Activated naive CD4-positive, alpha-beta T cell treated with anti-CD3 and anti-CD28 coated beads, Interleukin-2, amount 50 U/mL, for 16 hours (primary cell): ENCODE data around the gene TP53TG3B.
"Not testable (repeated sequence)": the region's sequence is repeated elsewhere in the genome, so short reads cannot be mapped to it uniquely, and the experiment has no call there.

Source experiments
- DNase-seq: peaks from one replicate; pipeline ENCODE4 v3.0.0-alpha.2; 2020

TP53TG3B gene, protein sequence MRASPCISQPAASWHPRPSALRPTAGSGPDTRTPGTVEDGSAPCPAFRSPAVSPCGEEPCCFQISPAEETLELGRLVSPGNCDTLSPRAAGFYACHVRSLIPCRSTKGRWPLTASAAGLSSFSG

DNA sequence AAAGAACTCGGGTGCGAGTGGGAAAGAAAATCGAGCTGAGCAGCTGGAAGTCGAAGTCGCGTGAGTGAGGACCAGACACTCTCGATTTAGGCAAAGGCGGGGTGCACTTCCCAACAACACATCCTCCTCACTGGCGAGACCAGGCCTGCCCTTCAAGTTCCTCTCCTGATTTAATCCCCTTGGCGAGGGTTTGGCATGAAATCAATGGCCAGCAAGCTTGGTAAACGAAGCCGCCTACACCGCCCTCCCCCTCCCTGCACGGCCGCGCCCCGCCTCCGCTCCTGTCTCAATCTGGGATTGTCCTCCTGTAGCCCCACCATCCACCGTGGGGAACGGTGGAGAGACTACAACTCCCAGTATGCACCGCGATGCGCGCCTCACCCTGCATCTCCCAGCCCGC is at the start of gene TP53TG3B:
Gene TP53TG3B, plus strand, starts transcription at position 301 of the 400 bp plus-strand sequence. Its CDS starts 68 bp downstream, at position 369.
- not testable (repeated sequence) for DNase-seq

DNA sequence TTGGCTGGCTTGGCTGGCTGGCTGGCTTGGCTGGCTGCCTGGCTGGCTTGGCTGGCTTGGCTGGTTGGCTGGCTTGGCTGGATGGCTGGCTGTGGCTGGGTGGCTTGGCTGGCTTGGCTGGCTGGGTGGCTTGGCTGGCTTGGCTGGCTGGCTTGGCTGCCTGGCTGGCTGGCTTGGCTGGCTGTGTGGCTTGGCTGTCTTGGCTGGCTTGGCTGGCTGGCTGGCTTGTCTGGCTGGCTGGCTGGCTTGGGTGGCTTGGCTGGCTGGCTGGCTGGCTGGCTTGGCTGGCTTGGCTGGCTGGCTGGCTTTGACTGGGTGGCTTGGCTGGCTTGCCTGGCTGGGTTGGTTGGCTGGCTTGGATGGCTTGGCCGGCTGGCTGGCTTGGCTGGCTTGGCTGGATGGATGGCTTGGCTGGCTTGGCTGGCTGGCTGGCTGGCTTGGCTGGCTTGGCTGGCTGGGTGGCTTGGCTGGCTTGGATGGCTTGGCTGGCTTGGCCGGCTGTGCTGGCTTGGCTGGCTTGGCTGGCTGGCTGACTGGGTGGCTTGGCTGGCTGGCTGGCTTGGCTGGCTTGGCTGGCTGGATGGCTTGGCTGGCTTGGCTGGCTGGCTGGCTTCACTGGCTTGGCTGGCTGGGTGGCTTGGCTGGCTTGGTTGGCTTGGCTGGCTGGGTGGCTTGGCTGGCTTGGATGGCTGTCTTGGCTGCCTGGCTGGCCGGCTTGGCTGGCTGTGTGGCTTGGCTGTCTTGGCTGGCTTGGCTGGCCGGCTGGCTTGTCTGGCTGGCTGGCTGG is 24.2 kb upstream of the TP53TG3B start:
- not testable (repeated sequence) for DNase-seq

DNA sequence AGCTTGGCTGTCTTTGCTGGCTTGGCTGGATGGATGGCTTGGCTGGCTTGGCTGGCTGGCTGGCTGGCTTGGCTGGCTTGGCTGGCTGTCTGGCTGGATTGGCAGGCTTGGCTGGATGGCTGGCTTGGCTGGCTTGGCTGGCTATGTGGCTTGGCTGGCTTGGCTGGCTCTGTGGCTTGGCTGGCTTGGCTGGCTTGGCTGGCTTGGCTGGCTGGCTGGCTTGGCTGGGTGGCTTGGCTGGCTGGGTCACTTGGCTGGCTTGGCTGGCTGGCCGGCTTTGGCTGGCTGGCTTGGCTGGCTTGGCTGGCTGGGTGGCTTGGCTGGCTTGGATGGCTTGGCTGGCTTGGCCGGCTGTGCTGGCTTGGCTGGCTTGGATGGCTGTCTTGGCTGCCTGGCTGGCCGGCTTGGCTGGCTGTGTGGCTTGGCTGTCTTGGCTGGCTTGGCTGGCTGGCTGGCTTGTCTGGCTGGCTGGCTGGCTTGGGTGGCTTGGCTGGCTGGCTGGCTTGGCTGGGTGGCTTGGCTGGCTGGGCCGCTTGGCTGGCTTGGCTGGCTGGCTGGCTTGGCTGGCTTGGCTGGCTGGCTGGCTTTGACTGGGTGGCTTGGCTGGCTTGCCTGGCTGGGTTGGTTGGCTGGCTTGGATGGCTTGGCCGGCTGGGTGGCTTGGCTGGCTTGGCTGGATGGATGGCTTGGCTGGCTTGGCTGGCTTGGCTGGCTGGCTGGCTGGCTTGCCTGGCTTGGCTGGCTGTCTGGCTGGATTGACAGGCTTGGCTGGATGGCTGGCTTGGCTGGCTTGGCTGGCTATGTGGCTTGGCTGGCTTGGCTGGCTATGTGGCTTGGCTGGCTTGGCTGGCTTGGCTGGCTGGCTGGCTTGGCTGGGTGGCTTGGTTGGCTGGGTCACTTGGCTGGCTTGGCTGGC is 22.8 kb upstream of the TP53TG3B start:
- DNase-seq: not testable (repeated sequence)

DNA sequence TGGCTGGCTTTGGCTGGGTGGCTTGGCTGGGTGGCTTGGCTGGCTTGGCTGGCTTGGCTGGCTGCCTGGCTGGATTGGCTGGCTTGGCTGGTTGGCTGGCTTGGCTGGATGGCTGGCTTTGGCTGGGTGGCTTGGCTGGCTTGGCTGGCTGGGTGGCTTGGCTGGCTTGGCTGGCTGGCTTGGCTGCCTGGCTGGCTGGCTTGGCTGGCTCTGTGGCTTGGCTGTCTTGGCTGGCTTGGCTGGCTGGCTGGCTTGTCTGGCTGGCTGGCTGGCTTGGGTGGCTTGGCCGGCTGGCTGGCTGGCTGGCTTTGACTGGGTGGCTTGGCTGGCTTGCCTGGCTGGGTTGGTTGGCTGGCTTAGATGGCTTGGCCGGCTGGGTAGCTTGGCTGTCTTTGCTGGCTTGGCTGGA is 22.1 kb upstream of the TP53TG3B start:
- DNase-seq: not testable (repeated sequence)

DNA sequence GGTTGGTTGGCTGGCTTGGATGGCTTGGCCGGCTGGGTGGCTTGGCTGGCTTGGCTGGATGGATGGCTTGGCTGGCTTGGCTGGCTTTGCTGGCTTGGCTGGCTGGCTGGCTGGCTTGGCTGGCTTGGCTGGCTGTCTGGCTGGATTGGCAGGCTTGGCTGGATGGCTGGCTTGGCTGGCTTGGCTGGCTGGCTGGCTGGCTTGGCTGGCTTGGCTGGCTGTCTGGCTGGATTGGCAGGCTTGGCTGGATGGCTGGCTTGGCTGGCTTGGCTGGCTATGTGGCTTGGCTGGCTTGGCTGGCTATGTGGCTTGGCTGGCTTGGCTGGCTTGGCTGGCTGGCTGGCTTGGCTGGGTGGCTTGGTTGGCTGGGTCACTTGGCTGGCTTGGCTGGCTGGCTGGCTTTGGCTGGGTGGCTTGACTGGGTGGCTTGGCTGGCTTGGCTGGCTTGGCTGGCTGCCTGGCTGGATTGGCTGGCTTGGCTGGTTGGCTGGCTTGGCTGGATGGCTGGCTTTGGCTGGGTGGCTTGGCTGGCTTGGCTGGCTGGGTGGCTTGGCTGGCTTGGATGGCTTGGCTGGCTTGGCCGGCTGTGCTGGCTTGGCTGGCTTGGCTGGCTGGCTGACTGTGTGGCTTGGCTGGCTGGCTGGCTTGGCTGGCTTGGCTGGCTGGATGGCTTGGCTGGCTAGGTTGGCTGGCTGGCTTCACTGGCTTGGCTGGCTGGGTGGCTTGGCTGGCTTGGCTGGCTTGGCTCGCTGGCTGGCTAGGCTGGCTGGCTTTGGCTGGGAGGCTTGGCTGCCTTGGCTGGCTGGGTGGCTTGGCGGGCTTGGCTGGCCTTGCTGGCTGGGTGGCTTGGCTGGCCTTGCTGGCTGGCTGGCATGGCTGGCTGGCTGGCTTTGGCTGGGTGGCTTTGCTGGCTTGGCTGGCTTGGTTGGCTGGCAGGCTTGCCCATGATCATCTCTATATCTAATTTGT is 21.3 kb upstream of the TP53TG3B start:
- DNase-seq: not testable (repeated sequence)
